Osteocyte (in vitro differentiated cells): ENCODE results near the gene KCMF1. TPM values are rescaled to one million over a fixed set of nuclear protein-coding genes. Genes with fewer than 3 reads are reported as not detected.

Experiments
- DNase-seq: peaks from one replicate; pipeline ENCODE4 v3.0.0; 2021; ENCODE audit warnings: mixed read lengths; ENCODE audit not compliant: unreplicated experiment; ENCODE audit errors: extremely low spot score
- H3K27ac Mint-ChIP-seq: one replicate; pipeline ENCODE4 v1.8.0; 2021; ENCODE audit warnings: mild to moderate bottlenecking, mixed read lengths; ENCODE audit not compliant: unreplicated experiment
- H3K27me3 Mint-ChIP-seq: one replicate; pipeline ENCODE4 v1.8.0; 2021; ENCODE audit warnings: mixed read lengths; ENCODE audit not compliant: unreplicated experiment
- H3K36me3 Mint-ChIP-seq: one replicate; pipeline ENCODE4 v1.8.0; 2021; ENCODE audit warnings: mixed read lengths; ENCODE audit not compliant: unreplicated experiment
- H3K4me1 Mint-ChIP-seq: one replicate; pipeline ENCODE4 v1.8.0; 2021; ENCODE audit warnings: mixed read lengths; ENCODE audit not compliant: unreplicated experiment
- H3K4me3 Mint-ChIP-seq: one replicate; pipeline ENCODE4 v1.8.0; 2021; ENCODE audit warnings: mild to moderate bottlenecking, moderate library complexity, mixed read lengths; ENCODE audit not compliant: unreplicated experiment
- H3K9me3 Mint-ChIP-seq: one replicate; pipeline ENCODE4 v1.8.0; 2021; ENCODE audit warnings: mixed read lengths; ENCODE audit not compliant: unreplicated experiment
- CTCF ChIP-seq: fragments of 200-600 bp; sonication (generic); IDR thresholded peaks from 2 replicates; pipeline ENCODE4 v1.5.0; 2021; ENCODE audit warnings: antibody characterized with exemption, mild to moderate bottlenecking, moderate library complexity
- total RNA-seq: library from RNA; stranded (reverse); gene quantifications from 2 replicates; pipeline ENCODE4 v1.2.1, GENCODE V29; 2021

KCMF1 gene
- total RNA-seq, 1 donor from 2014 or later = 67.2 TPM

- Mint-ChIP-seq H3K4me1 (peaks cover 40% of the 10 kb centered on the region), H3K27ac (no peak overlapping the region), H3K4me3 (no peak overlapping the region), H3K27me3 (no peaks in the 10 kb centered on the region), H3K9me3 (no peaks in the 10 kb centered on the region), H3K36me3 (peaks cover 1% of the 10 kb centered on the region)
- no peak for TF ChIP-seq CTCF
- no peak for DNase-seq
Observed at GRCh38 chr2:84956334-84957297, 14.3 kb upstream of the KCMF1 start.

GRCh38 chr2:84957771-84958134 is 13.2 kb upstream of the KCMF1 start:
- peak overlapping the region; percentile 92 for H3K27ac Mint-ChIP-seq
- peaks cover 40% of the 10 kb centered on the region for H3K4me1 Mint-ChIP-seq
- TF ChIP-seq CTCF = no peak
- peaks cover 3% of the 10 kb centered on the region for H3K36me3 Mint-ChIP-seq
- H3K27me3 Mint-ChIP-seq = no peaks in the 10 kb centered on the region
- DNase-seq = no peak
- H3K9me3 Mint-ChIP-seq = no peaks in the 10 kb centered on the region
- H3K4me3 Mint-ChIP-seq = no peak overlapping the region

GRCh38 chr2:84958135-84959059 is 12.6 kb upstream of the KCMF1 start:
- Mint-ChIP-seq H3K36me3 (peaks cover 9% of the 10 kb centered on the region), H3K4me1 (peaks cover 43% of the 10 kb centered on the region), H3K27me3 (no peaks in the 10 kb centered on the region), H3K27ac (peak overlapping the region; percentile 92), H3K4me3 (no peak overlapping the region), H3K9me3 (no peaks in the 10 kb centered on the region)
- no peak for TF ChIP-seq CTCF
- DNase-seq = peak; percentile 86

GRCh38 chr2:84959095-84959565 is 11.8 kb upstream of the KCMF1 start:
- H3K27ac Mint-ChIP-seq = peak overlapping the region; percentile 92
- H3K36me3 Mint-ChIP-seq = peaks cover 16% of the 10 kb centered on the region
- H3K4me1 Mint-ChIP-seq = peaks cover 48% of the 10 kb centered on the region
- DNase-seq = no peak
- no peak overlapping the region for H3K4me3 Mint-ChIP-seq
- TF ChIP-seq CTCF = no peak
- no peaks in the 10 kb centered on the region for H3K9me3 Mint-ChIP-seq
- H3K27me3 Mint-ChIP-seq = no peaks in the 10 kb centered on the region
